ENCODE results near the gene WDR90. TPM values are rescaled to one million over a fixed set of nuclear protein-coding genes. Genes with fewer than 3 reads are reported as not detected.

The WDR90 gene
- polyA plus RNA-seq, 2 of the 4 experiments (the other 2 are of a cell fraction), result 6.5 to 30.7 TPM

GRCh38 chr16:644556-644955 lies 4.6 kb upstream of the WDR90 start:
- Histone ChIP-seq H3K4me3 (no peak overlapping the region), H3K27ac (peak overlapping the region in 1 of 2 experiments; percentile 39; a peak in 2 of 6 replicates), H3K9me3 (no peaks in the 10 kb centered on the region), H3K4me1 (peaks cover 50% of the 10 kb centered on the region), H3K4me2 (0 out of 3 replicates have a peak overlapping the region, but pooled peaks have one; percentile 43)
- 95% methylated on average over 12 of the region's 12 CpGs for WGBS (ENCODE audit: missing lambda C conversion rate)
- FAIRE-seq (no peak), DNase-seq (ENCODE audit: low read depth in 1 of 2, low spot score in 1 of 2) (no peak), ATAC-seq (no peak)
- CTCF ChIA-PET, result no interaction called here
- POLR2A ChIA-PET, result interaction anchor here (1.5 kb wide), 1 partner anchor 8 kb away, joined by 3 read pairs; the partner anchor contains the start of gene METTL26
- no peak for TF ChIP-seq ESRRA (IDR thresholded peaks at IDR 0.05; ENCODE audit: borderline replicate concordance, low read length)
- no peak for TF ChIP-seq CBX2 (IDR thresholded peaks at IDR 0.05; ENCODE audit: borderline replicate concordance, low read depth)
- no peak for TF ChIP-seq EHF (CRISPR knock-in tag; IDR thresholded peaks at IDR 0.05)
- no peak for TF ChIP-seq CHD2 (IDR thresholded peaks at IDR 0.05; ENCODE audit: low read length, partially characterized antibody)
- no peak for TF ChIP-seq ZC3H11A (IDR thresholded peaks at IDR 0.05)
- TF ChIP-seq, protein P1, sequence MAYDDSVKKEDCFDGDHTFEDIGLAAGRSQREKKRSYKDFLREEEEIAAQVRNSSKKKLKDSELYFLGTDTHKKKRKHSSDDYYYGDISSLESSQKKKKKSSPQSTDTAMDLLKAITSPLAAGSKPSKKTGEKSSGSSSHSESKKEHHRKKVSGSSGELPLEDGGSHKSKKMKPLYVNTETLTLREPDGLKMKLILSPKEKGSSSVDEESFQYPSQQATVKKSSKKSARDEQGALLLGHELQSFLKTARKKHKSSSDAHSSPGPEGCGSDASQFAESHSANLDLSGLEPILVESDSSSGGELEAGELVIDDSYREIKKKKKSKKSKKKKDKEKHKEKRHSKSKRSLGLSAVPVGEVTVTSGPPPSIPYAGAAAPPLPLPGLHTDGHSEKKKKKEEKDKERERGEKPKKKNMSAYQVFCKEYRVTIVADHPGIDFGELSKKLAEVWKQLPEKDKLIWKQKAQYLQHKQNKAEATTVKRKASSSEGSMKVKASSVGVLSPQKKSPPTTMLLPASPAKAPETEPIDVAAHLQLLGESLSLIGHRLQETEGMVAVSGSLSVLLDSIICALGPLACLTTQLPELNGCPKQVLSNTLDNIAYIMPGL (CRISPR knock-in tag; IDR thresholded peaks at IDR 0.05; ENCODE audit: borderline replicate concordance), result no peak
- no peak for TF ChIP-seq FOSB (CRISPR knock-in tag; IDR thresholded peaks at IDR 0.05)
- TF ChIP-seq JUN (IDR thresholded peaks at IDR 0.05), result no peak
- TF ChIP-seq HES2 (IDR thresholded peaks at IDR 0.05), result no peak
- no peak for TF ChIP-seq JUNB (IDR thresholded peaks at IDR 0.05)
- TF ChIP-seq, protein P2, sequence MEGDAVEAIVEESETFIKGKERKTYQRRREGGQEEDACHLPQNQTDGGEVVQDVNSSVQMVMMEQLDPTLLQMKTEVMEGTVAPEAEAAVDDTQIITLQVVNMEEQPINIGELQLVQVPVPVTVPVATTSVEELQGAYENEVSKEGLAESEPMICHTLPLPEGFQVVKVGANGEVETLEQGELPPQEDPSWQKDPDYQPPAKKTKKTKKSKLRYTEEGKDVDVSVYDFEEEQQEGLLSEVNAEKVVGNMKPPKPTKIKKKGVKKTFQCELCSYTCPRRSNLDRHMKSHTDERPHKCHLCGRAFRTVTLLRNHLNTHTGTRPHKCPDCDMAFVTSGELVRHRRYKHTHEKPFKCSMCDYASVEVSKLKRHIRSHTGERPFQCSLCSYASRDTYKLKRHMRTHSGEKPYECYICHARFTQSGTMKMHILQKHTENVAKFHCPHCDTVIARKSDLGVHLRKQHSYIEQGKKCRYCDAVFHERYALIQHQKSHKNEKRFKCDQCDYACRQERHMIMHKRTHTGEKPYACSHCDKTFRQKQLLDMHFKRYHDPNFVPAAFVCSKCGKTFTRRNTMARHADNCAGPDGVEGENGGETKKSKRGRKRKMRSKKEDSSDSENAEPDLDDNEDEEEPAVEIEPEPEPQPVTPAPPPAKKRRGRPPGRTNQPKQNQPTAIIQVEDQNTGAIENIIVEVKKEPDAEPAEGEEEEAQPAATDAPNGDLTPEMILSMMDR (IDR thresholded peaks at IDR 0.05), result no peak
- TF ChIP-seq HOXA7 (CRISPR knock-in tag; IDR thresholded peaks at IDR 0.05), result no peak
- no peak for TF ChIP-seq EHMT2 (IDR thresholded peaks at IDR 0.05; ENCODE audit: low read depth)
- TF ChIP-seq, protein P3, sequence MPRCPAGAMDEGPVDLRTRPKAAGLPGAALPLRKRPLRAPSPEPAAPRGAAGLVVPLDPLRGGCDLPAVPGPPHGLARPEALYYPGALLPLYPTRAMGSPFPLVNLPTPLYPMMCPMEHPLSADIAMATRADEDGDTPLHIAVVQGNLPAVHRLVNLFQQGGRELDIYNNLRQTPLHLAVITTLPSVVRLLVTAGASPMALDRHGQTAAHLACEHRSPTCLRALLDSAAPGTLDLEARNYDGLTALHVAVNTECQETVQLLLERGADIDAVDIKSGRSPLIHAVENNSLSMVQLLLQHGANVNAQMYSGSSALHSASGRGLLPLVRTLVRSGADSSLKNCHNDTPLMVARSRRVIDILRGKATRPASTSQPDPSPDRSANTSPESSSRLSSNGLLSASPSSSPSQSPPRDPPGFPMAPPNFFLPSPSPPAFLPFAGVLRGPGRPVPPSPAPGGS (IDR thresholded peaks at IDR 0.05), result no peak
- TF ChIP-seq FOXS1 (CRISPR knock-in tag; IDR thresholded peaks at IDR 0.05), result no peak
- no peak for TF ChIP-seq CHD4 (IDR thresholded peaks at IDR 0.05; ENCODE audit: borderline replicate concordance)
- TF ChIP-seq, protein P4, sequence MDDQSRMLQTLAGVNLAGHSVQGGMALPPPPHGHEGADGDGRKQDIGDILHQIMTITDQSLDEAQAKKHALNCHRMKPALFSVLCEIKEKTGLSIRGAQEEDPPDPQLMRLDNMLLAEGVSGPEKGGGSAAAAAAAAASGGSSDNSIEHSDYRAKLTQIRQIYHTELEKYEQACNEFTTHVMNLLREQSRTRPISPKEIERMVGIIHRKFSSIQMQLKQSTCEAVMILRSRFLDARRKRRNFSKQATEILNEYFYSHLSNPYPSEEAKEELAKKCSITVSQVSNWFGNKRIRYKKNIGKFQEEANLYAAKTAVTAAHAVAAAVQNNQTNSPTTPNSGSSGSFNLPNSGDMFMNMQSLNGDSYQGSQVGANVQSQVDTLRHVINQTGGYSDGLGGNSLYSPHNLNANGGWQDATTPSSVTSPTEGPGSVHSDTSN (IDR thresholded peaks at IDR 0.05), result no peak
- TF ChIP-seq REST (IDR thresholded peaks at IDR 0.05), result no peak
